GM12878 (cell line): ENCODE data around the gene CTSH. TPM values are rescaled to one million over a fixed set of nuclear protein-coding genes. Genes with fewer than 3 reads are reported as not detected.

Experiments
- ATAC-seq: fragments of 200-7000 bp; cut with Tn5 transposase; 3 replicates; pipeline ENCODE4 v1.9.1; 2020; ENCODE audit warnings: mild to moderate bottlenecking, moderate library complexity
- BruUV-seq: library from RNA; stranded (reverse); fragments of 400-500 nt; replicated peaks from 2 replicates; lab custom pipeline; 2021; lab: Mats Ljungman, UMichigan
- CTCF ChIA-PET: fragments of 300-600 bp; sonication (Branson Sonifier 250); formaldehyde crosslinking; extraction: SDS; loops from one replicate; lab custom pipeline; 2021; ENCODE audit warnings: inconsistent platforms; lab: Yijun Ruan, JAX
- POLR2A ChIA-PET: fragments of 350-600 bp; formaldehyde crosslinking; extraction: SDS; loops from one replicate; lab custom pipeline; 2021; ENCODE audit warnings: inconsistent platforms; lab: Charles Lee
- RAD21 ChIA-PET: fragments of 300-600 bp; sonication (Branson Sonifier 250); formaldehyde crosslinking; loops from one replicate; lab custom pipeline; 2023; ENCODE audit warnings: antibody characterized with exemption; ENCODE audit not compliant: unreplicated experiment; lab: Charles Lee
- SMC1A ChIA-PET: fragments of 300-600 bp; sonication (Branson Sonifier 250); formaldehyde crosslinking; loops from one replicate; lab custom pipeline; 2023; ENCODE audit not compliant: unreplicated experiment, uncharacterized antibody; lab: Charles Lee
- DNase-seq: peaks from one replicate; pipeline ENCODE4 v3.0.0-alpha.2; 2011; ENCODE audit warnings: low read depth, low spot score
- FAIRE-seq: peaks from 3 replicates; lab custom pipeline; 2011; peaks lifted over from hg19 to GRCh38; lab: Jason Lieb, UNC
- H2AFZ ChIP-seq: 2 replicates; pipeline ENCODE4 v1.6.0; 2011; ENCODE audit warnings: low read depth, low read length, control low read depth; ENCODE audit not compliant: control insufficient read depth
- H3K27ac ChIP-seq: 2 replicates; pipeline ENCODE4 v1.5.1; 2011; ENCODE audit warnings: control low read depth; ENCODE audit not compliant: control insufficient read depth, insufficient read depth
- H3K27me3 ChIP-seq, 2 experiments: replicated peaks in 1 of 2; 2 replicates each; pipeline versions ENCODE4 v1.6.0 to v1.6.1; 2011; ENCODE audit warnings: low read length in 1 of 2; ENCODE audit not compliant: control insufficient read depth in 2 of 2, insufficient read depth in 2 of 2
- H3K36me3 ChIP-seq, 2 experiments: 2 replicates each; pipeline ENCODE4 v1.5.1; 2011; ENCODE audit warnings: low read length in 1 of 2; ENCODE audit not compliant: control insufficient read depth in 2 of 2, insufficient read depth in 2 of 2
- H3K4me1 ChIP-seq: 2 replicates; pipeline ENCODE4 v1.6.1; 2011; ENCODE audit warnings: mild to moderate bottlenecking, low read length, moderate library complexity, mixed read lengths; ENCODE audit not compliant: control insufficient read depth, insufficient read depth
- H3K4me2 ChIP-seq: 2 replicates; pipeline ENCODE4 v1.6.0; 2011; ENCODE audit warnings: control low read depth; ENCODE audit not compliant: control insufficient read depth, insufficient read depth
- H3K4me3 ChIP-seq: fragments of 200-600 bp; sonication (generic); 2 replicates; pipeline ENCODE4 v1.5.1; 2016
- H3K79me2 ChIP-seq: 2 replicates; pipeline ENCODE4 v1.6.0; 2011; ENCODE audit warnings: low read length; ENCODE audit not compliant: control insufficient read depth, insufficient read depth
- H3K9ac ChIP-seq: 2 replicates; pipeline ENCODE4 v1.8.0; 2011; ENCODE audit warnings: low read length, control low read depth, mixed read lengths; ENCODE audit not compliant: control insufficient read depth, insufficient read depth
- H3K9me3 ChIP-seq: replicated peaks from 3 replicates; pipeline ENCODE4 v1.5.1; 2011; ENCODE audit warnings: mild to moderate bottlenecking, low read length; ENCODE audit not compliant: control insufficient read depth, insufficient read depth
- H4K20me1 ChIP-seq: 2 replicates; pipeline ENCODE4 v1.6.0; 2011; ENCODE audit not compliant: control insufficient read depth, insufficient read depth
- ASH2L ChIP-seq: fragments of 300-600, 200-600 bp; sonication (generic); IDR thresholded peaks from 2 replicates; pipeline ENCODE4 v1.6.1; 2017; ENCODE audit warnings: low read depth, mild to moderate bottlenecking, borderline replicate concordance
- CBX3 ChIP-seq: fragments of 200-600 bp; sonication (generic); IDR thresholded peaks from 2 replicates; pipeline ENCODE4 v1.6.1; 2016; ENCODE audit warnings: low read depth, borderline replicate concordance
- CHD4 ChIP-seq: fragments of 200-600 bp; sonication (generic); IDR thresholded peaks from 2 replicates; pipeline ENCODE4 v1.6.1; 2016; ENCODE audit warnings: mild to moderate bottlenecking
- IKZF1 ChIP-seq: fragments of 450-650 bp; conservative IDR thresholded peaks from 2 replicates; pipeline ENCODE4 v1.6.1; 2017; ENCODE audit warnings: antibody characterized with exemption, mild to moderate bottlenecking
- JUNB ChIP-seq: IDR thresholded peaks from 2 replicates; pipeline ENCODE4 v1.6.1; 2016; ENCODE audit warnings: antibody characterized with exemption, mild to moderate bottlenecking
- NFYB ChIP-seq: IDR thresholded peaks from 2 replicates; pipeline ENCODE4 v1.6.1; 2011; ENCODE audit warnings: low read depth, mild to moderate bottlenecking, low read length, improper control_type of control experiment, moderate library complexity; ENCODE audit not compliant: insufficient read depth
- NR2C1 ChIP-seq: fragments of 450-650 bp; IDR thresholded peaks from 2 replicates; pipeline ENCODE4 v1.6.1; 2017; ENCODE audit warnings: antibody characterized with exemption, mild to moderate bottlenecking, moderate library complexity
- SMC3 ChIP-seq: IDR thresholded peaks from 2 replicates; pipeline ENCODE4 v1.6.1; 2011; ENCODE audit warnings: low read length, improper control_type of control experiment, borderline replicate concordance
- SPI1 ChIP-seq: IDR thresholded peaks from 2 replicates; pipeline ENCODE4 v1.6.1; 2011; ENCODE audit warnings: low read depth, mild to moderate bottlenecking, low read length, moderate library complexity, borderline replicate concordance; ENCODE audit not compliant: insufficient read depth
- YY1 ChIP-seq: IDR thresholded peaks from 2 replicates; pipeline ENCODE4 v1.6.1; 2011; ENCODE audit warnings: low read depth, mild to moderate bottlenecking, low read length
- ZNF207 ChIP-seq: fragments of 450-650 bp; IDR thresholded peaks from 2 replicates; pipeline ENCODE4 v1.6.1; 2014; ENCODE audit warnings: antibody characterized with exemption, mild to moderate bottlenecking, borderline replicate concordance
- WGBS: methylation state at CpG from one replicate; pipeline ENCODE4 v1.1.6; 2016; ENCODE audit warnings: low lambda C conversion rate; ENCODE audit not compliant: insufficient replicate concordance, insufficient coverage; ENCODE audit errors: missing lambda C conversion rate; 5-methylcytosine and 5-hydroxymethylcytosine counted together
- in situ Hi-C: fragments of 300-500 bp; cut with MboI; formaldehyde crosslinking; loops from 9 replicates; pipeline ENCODE4 v1.14.3; 2018; ENCODE audit warnings: mixed read lengths
- intact Hi-C: fragments of 100-400 bp; cut with micrococcal nuclease; formaldehyde crosslinking; loops from one replicate; pipeline ENCODE4 v1.14.2; 2022; ENCODE audit not compliant: unreplicated experiment
- polyA plus RNA-seq, 11 experiments: library from polyadenylated mRNA; depleted of rRNA in 4 of 11; unstranded in 6 of 11; stranded (reverse) in 5 of 11; fragments of >200 nt; fragmentation: Nextera tagmentation in 4 of 11; fragmentation: Illumina TruSeq in 1 of 11; extraction: Ambion mirVana in 4 of 11; extraction: Trizol in 1 of 11; gene quantifications; 1 replicate in 1 of 11; 2 replicates in 10 of 11; pipeline versions ENCODE4 v1.2.1 to v1.2.3, GENCODE V29; 2011 to 2016; ENCODE audit warnings: inconsistent platforms in 2 of 11, missing spikeins in 2 of 11, low read depth in 1 of 11
- total RNA-seq, 4 experiments: library from RNA; depleted of rRNA in 3 of 4; stranded (reverse); fragments of >200 nt in 3 of 4; fragmentation: Illumina TruSeq in 1 of 4; extraction: Trizol in 1 of 4; gene quantifications; 2 replicates each; pipeline versions ENCODE4 v1.2.1 to v1.2.3, GENCODE V29; 2013 to 2021
- TF ChIP-seq, protein P1 (sequence below): IDR thresholded peaks from 2 replicates; pipeline ENCODE4 v1.6.1; 2012; ENCODE audit warnings: mild to moderate bottlenecking, low read depth, low read length
- TF ChIP-seq, protein P2 (sequence below): IDR thresholded peaks from 2 replicates; pipeline ENCODE4 v1.6.1; 2011; ENCODE audit warnings: borderline replicate concordance, low read depth, mild to moderate bottlenecking, moderate library complexity, mixed read lengths, low read length; ENCODE audit not compliant: insufficient read depth; ENCODE audit errors: extremely low read length

CTSH gene
- total and polyA plus RNA-seq, 10 of the 15 experiments (the other 5 are each of a cell fraction or from before 2014, with no cell fraction given), result 30.2 to 1,212 (median 519) TPM

GRCh38 chr15:78893538-78893937 is 51.3 kb downstream of the CTSH start:
- H3K4me1 ChIP-seq, result peaks cover 10% of the 10 kb centered on the region

GRCh38 chr15:78889000-78889399 is 55.8 kb downstream of the CTSH start:
- Histone ChIP-seq H3K79me2 (peaks cover 27% of the 10 kb centered on the region), H2AFZ (no peak overlapping the region), H3K4me1 (peaks cover 10% of the 10 kb centered on the region), H4K20me1 (0 out of 2 replicates have a peak, but pooled peaks cover 2% of the 10 kb centered on the region), H3K27me3 (no peaks in the 10 kb centered on the region), H3K27ac (no peak overlapping the region), H3K9ac (no peak overlapping the region), H3K4me2 (no peak overlapping the region), H3K4me3 (no peak overlapping the region), H3K9me3 (no peaks in the 10 kb centered on the region), H3K36me3 (peaks cover 6 to 47% of the 10 kb centered on the region in 2 experiments)
- ChIA-PET RAD21 (interaction anchor here (0.6 kb wide), 1 partner anchor 18 kb away, joined by 4 read pairs; no protein-coding TSS in a partner anchor), CTCF (interaction anchor here (1.1 to 3.7 kb wide), 2 partner anchors 21 to 296 kb away, joined by 4 to 21 read pairs; no protein-coding TSS in a partner anchor), POLR2A (no interaction called here), SMC1A (interaction anchor here (2.2 kb wide), 1 partner anchor 9 kb away, joined by 10 read pairs; no protein-coding TSS in a partner anchor)
- ATAC-seq, result no peak
- 73% methylated on average over 4 of the region's 4 CpGs for WGBS
- in situ Hi-C loops, result no loop called here
- BruUV-seq, result no TSS peak
- FAIRE-seq, result no peak
- no peak for DNase-seq
- intact Hi-C loops, result no loop called here
- TF ChIP-seq, protein P1, sequence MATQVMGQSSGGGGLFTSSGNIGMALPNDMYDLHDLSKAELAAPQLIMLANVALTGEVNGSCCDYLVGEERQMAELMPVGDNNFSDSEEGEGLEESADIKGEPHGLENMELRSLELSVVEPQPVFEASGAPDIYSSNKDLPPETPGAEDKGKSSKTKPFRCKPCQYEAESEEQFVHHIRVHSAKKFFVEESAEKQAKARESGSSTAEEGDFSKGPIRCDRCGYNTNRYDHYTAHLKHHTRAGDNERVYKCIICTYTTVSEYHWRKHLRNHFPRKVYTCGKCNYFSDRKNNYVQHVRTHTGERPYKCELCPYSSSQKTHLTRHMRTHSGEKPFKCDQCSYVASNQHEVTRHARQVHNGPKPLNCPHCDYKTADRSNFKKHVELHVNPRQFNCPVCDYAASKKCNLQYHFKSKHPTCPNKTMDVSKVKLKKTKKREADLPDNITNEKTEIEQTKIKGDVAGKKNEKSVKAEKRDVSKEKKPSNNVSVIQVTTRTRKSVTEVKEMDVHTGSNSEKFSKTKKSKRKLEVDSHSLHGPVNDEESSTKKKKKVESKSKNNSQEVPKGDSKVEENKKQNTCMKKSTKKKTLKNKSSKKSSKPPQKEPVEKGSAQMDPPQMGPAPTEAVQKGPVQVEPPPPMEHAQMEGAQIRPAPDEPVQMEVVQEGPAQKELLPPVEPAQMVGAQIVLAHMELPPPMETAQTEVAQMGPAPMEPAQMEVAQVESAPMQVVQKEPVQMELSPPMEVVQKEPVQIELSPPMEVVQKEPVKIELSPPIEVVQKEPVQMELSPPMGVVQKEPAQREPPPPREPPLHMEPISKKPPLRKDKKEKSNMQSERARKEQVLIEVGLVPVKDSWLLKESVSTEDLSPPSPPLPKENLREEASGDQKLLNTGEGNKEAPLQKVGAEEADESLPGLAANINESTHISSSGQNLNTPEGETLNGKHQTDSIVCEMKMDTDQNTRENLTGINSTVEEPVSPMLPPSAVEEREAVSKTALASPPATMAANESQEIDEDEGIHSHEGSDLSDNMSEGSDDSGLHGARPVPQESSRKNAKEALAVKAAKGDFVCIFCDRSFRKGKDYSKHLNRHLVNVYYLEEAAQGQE, result no peak
- no peak for TF ChIP-seq YY1
- TF ChIP-seq NFYB, result no peak
- TF ChIP-seq SMC3, result no peak
- no peak for TF ChIP-seq ZNF207
- TF ChIP-seq CHD4, result no peak
- no peak for TF ChIP-seq SPI1
- TF ChIP-seq, protein P2, sequence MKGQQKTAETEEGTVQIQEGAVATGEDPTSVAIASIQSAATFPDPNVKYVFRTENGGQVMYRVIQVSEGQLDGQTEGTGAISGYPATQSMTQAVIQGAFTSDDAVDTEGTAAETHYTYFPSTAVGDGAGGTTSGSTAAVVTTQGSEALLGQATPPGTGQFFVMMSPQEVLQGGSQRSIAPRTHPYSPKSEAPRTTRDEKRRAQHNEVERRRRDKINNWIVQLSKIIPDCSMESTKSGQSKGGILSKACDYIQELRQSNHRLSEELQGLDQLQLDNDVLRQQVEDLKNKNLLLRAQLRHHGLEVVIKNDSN, result no peak
- no peak for TF ChIP-seq ASH2L

More at GRCh38 chr15:78893538-78893937, 51.3 kb downstream of the CTSH start:
- Histone ChIP-seq H3K36me3 (peaks cover 7 to 30% of the 10 kb centered on the region in 2 experiments), H4K20me1 (0 out of 2 replicates have a peak, but pooled peaks cover 2% of the 10 kb centered on the region), H3K27ac (no peak overlapping the region), H3K4me3 (peak overlapping the region; percentile 2; the same call in 1 of the 2 replicates), H3K27me3 (no peaks in the 10 kb centered on the region), H3K4me2 (no peak overlapping the region), H3K79me2 (peaks cover 9% of the 10 kb centered on the region), H2AFZ (no peak overlapping the region), H3K9me3 (no peaks in the 10 kb centered on the region), H3K9ac (no peak overlapping the region)
- TF ChIP-seq CBX3, result no peak
- no peak for TF ChIP-seq IKZF1
- TF ChIP-seq JUNB, result peak; percentile 45
- no peak for TF ChIP-seq NR2C1
- DNase-seq (no peak), FAIRE-seq (peak; percentile 38), ATAC-seq (peak; percentile 74)
- in situ Hi-C loops (no loop called here), intact Hi-C loops (loop anchor here (1.0 kb wide), 1 partner anchor 33 kb away; no protein-coding TSS in a partner anchor)
- ChIA-PET CTCF (interaction anchor here (1.0 to 4.7 kb wide), 6 partner anchors 16 to 137 kb away, joined by 3 to 18 read pairs (median 6); no protein-coding TSS in a partner anchor), SMC1A (interaction anchor here (0.7 to 2.0 kb wide), 6 partner anchors 9 to 19 kb away, joined by 3 to 6 read pairs (median 4); no protein-coding TSS in a partner anchor), POLR2A (interaction anchor here (0.6 to 4.1 kb wide), 2 partner anchors 15 to 1553 kb away, joined by 5 to 21 read pairs; no protein-coding TSS in a partner anchor), RAD21 (no interaction called here)
- WGBS, result 3% methylated on average over 2 of the region's 2 CpGs
- BruUV-seq, result no TSS peak
